HG02610 (cell line): ENCODE data around the gene TOX2.

Experiments used
- ATAC-seq: cut with Tn5 transposase; IDR thresholded peaks from one replicate; pipeline ENCODE4 v1.9.1; 2021; ENCODE audit warnings: mild to moderate bottlenecking, moderate library complexity; ENCODE audit not compliant: unreplicated experiment

Gene TOX2

GRCh38 chr20:44092551-44093248, 178.0 kb downstream of the TOX2 start:
- ATAC-seq = no peak

DNA sequence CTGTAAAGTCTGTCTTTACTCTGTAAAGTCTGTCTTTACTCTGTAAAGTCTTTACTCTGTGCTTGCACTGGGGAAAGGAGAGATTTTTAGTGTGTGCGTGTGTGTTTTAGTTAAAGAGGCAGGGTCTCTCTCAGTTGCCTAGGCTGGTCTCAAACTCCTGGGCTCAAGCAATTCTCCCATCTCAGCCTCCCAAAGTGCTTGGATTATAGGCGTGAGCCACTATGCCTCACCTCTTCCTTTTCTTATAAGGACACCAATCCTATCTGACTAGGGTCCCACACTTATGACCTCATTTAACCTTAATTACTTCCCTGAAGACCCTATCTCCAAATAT, 178.6 kb downstream of the TOX2 start:
- ATAC-seq = no peak

- no peak for ATAC-seq
Measured at GRCh38 chr20:44095831-44096230, 181.2 kb downstream of the TOX2 start.

GRCh38 chr20:44097521-44098255, 183.0 kb downstream of the TOX2 start:
- ATAC-seq = no peak

GRCh38 chr20:44098256-44098630, 183.6 kb downstream of the TOX2 start:
- no peak for ATAC-seq

- ATAC-seq = no peak
Measured at GRCh38 chr20:44098657-44099056, 184.0 kb downstream of the TOX2 start.

DNA sequence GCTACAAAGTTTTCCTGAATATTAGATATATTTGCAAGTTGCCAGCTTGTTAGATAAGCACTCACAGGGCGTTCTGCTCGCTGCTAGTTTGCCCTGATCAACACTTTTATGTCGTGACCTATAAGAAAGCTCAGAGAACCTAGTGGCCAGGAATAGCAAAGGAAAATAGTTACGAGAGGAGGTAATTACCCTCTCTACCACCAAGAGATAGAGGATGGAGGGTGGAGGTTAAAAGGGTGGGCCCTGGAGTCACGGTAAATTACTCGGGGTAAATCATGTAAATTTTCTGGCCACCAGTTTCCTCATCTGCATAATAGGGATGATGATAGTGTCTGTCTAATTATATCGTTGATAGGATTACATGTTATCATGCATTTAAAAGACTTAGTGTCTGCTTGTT, 185.2 kb downstream of the TOX2 start:
- ATAC-seq = no peak

- no peak for ATAC-seq
Measured at GRCh38 chr20:44102582-44102981, 187.9 kb downstream of the TOX2 start.

DNA sequence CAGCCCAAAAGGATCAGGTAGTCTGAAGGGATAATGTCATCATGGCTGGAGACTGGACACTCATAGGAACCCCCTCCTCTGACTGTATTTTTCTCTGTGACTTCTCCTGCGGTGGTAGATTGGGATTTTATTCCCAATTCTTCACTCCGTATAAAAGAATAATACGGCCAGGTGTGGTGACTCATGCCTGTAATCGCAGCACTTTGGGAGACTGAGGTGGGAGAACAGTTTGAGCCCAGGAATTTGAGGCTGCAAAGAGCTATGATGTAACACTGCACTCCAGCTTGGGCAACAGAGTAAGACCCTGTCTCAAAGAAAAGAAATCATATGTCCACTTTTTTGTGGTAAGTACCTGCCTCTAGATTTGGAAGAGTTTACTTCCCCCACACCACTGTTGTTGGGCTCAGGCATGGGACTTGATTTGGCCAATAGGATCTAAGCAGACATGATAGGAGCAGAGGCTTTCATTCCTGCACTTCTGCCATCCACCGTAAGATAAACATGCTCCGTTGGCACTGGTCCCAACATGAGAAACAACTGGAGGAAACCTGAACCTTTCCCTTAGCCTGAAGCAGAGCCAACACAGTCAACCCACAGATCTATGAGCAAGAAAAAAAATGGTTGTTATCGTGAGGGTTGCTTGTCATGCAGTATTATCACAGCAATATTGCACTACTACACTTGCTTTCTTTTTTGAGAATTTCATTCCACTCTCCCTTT, 190.3 kb downstream of the TOX2 start:
- ATAC-seq = no peak

- ATAC-seq = no peak
Measured at GRCh38 chr20:44106615-44107014, 192.0 kb downstream of the TOX2 start.

DNA sequence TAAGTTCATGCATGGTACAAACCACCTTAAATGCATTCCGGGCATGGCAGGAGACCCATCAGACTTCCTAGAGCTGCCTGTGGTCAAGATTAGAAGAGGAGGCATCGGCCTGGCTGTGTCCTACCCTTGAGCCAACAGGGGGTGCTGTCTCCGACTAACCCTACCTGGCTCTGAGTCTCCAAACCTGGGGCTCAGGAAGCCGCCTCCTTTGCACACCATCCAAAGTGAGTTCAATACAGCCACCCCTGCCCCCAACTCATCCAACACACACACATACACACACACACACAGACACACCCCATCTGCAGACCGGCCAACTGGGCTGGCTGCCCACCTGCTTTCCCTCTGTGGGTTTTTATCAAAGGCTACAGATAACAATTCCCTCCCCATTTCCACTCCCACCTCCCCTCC, 195.3 kb downstream of the TOX2 start:
- no peak for ATAC-seq

DNA sequence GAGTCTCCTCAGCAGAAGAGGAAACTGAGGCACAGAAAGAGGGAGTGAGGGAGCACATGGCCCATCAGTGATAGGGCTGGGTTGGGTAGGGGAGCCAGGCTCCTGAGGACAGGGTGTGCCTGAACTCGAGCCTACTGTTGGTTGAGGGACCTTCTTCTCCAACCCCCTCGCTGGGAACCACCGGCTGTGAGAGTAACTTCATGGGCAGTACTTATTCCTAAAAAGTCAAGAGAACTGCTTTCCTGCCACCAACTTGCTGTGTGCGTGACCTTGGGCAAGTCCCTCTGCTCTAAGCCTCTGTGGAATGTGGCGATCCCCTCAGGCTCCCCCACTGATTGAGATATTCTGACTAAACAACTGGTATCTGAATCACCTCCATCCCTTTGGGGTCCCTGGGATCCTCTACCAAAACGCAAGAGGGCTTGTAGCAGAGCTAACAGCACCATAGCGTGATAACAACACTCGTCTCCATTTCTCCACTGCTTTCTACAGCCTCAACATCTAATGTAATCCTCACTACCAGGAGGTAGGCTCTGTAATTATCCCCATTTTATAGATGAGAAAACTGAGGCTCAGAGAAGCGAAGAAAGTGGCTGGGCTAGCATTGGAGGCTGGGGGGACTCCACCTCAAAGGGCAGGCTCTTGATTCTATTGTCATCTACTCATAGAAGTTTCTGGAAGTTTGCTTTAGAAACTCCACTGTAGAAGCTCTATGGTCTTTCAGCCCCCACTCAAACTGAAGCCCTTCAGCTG, 196.3 kb downstream of the TOX2 start:
- ATAC-seq = no peak

DNA sequence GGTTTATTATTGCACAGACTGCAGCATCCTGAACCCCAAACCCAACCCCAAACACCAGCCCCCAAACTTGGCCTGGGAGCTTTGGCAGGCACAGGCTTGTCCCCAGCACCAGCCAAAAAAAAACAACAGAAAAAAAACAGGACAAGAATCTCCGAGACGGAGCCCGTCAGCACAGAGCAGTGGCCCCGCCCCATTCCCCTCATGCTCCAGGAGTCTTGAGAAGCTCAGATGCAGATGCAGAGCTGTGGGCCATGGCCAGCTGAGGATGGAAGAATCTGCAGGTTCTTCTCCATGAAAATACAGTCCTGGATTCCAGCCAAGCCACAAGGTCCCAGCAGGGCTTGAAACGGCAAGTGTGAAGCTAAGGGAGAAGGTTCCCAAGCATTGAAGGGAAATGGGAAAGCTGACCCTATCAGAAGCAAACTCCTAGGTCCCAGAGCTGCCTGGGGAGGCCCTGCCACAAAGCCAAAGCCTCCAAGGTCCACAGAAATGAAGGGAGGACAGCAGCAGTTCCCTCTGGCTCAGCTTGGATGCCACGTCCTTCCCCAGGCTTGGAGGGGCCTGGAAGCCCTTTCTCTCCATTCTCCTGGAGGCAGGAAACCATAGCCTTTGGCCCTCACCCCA, 197.2 kb downstream of the TOX2 start:
- no peak for ATAC-seq

DNA sequence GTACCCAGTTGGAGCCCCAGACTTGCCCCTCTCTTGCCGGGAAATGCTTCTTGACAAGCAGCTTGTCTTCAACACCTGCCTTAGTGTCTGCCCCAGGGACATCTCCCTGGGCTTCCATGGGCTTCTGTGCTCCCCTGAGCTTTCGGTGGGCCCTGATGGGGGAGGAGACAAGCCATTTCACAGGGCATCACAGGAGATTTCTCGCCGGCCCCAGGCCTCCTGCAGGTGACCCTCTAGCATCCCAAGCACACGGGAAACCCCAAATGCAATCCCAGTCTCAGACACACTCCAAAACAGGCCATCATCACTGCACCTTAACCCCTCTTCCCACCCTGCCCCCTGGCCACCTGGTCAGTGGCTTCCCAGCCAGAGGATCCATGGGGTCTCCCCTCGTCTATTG, 197.8 kb downstream of the TOX2 start:
- no peak for ATAC-seq

DNA sequence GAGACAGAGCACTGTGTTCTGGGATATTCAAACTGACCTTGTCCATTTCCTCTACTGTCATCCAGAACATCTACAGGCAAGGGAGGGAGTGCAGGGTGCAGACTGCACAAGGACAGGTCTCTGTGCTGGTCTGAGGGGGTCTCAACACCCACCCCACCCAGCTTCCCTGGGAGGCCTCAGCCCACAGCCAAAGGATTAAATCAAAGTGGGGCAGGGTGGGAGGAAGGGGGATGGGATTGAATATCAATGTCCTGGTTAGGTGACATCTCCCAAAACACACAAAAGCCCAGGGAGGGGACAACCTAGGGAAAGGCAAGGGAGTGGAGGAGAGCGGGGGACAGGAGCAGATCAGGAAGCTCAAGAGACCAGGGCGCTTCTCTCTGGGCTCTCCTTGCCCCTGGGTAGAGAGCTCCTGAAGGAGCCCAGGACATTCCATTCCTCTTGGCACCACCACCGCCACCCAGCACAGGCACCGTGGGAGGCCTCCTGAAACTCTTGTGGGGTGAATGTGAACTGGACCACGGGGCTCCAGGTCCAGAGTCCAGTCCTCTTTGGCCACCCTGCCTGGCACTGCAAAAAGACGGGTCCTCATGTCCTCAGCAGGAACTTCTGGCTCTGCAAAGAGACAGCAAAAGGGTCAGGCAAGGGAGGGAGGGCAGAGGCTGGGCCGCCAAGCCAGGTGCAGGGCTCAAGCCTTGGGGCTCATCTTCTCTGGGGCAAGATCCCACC, 198.4 kb downstream of the TOX2 start:
- no peak for ATAC-seq

- ATAC-seq = no peak
Measured at GRCh38 chr20:44113618-44114376, 199.1 kb downstream of the TOX2 start.

DNA sequence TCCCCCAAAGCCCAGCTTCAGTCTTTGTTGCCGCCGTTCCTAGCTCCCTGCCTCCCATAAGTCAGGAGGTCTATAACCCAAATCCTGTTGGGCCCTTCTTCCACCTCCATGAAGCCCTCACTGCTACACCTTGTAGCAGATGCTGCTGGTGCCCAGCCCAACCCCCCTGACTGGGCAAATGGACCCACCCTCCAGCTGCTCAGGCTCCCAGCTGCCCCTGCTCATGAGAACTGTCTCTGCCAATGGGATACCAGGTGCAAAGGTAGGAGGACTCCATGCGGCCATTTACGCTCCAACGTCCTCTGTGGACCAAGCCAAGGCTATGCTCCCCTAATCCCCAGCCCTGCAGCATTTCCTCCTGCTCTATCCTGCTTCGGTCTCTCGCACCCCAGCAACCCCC, 200.5 kb downstream of the TOX2 start:
- no peak for ATAC-seq

DNA sequence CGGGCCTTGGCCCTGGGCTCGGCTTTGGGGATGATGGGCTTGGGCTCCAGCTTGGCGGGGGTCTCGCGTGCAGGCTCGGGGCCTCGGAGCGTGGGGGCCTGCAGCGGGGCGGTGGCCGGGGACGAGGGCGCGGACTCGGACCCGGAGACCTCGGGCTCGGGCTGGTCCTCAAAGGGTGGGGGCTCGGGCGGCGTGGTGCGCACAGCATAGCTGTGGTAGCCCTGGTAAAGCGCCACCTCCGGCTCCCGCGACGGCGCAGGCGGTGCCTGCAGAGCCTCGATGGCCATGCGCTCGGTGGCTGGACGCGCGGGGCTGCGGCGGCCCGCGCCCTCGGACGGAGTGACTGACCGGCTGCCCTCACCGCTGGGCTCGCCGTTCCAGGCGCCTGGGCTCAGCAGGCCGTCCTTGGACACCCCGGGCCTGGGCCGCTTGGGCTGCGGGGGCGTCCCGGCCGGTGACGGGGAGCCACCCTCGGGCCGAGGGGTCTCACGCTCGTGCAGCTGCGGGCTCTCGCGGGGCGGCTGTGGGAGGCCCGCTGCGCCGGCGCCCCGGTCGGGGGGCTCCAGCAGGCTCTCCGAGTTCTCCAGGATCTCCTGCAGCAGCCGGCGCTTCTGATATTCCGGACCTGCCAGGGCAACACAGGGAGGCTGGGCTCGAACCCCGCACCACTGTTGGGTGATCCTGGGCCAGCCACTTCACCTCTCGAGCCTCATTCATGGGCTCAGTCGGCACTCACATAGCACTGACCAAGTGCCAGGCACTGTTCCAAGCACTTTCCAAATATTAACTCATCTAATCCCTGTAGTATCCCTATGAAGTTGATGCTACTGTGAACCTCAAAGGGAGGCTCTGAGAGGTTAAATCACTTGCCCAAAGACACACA, 201.4 kb downstream of the TOX2 start:
- no peak for ATAC-seq
